Progenitor cell of endocrine pancreas (in vitro differentiated cells): ENCODE results near the gene DNAJC7. TPM values are rescaled to one million over a fixed set of nuclear protein-coding genes. Genes with fewer than 3 reads are reported as not detected.

Experiments used
- DNase-seq: peaks from one replicate; pipeline ENCODE4 v3.0.0; 2021; ENCODE audit warnings: low spot score; ENCODE audit not compliant: unreplicated experiment
- H3K27ac Mint-ChIP-seq: 2 replicates; pipeline ENCODE4 v1.8.0; 2021; ENCODE audit warnings: mild to moderate bottlenecking, moderate library complexity, mixed read lengths
- H3K27me3 Mint-ChIP-seq: 2 replicates; pipeline ENCODE4 v1.8.0; 2021; ENCODE audit warnings: mixed read lengths
- H3K36me3 Mint-ChIP-seq: 2 replicates; pipeline ENCODE4 v1.8.0; 2022; ENCODE audit warnings: mixed read lengths; ENCODE audit not compliant: insufficient read depth
- H3K4me1 Mint-ChIP-seq: 2 replicates; pipeline ENCODE4 v1.8.0; 2021; ENCODE audit warnings: low read depth, mixed read lengths
- H3K4me3 Mint-ChIP-seq: 2 replicates; pipeline ENCODE4 v1.8.0; 2021; ENCODE audit warnings: low read depth, mild to moderate bottlenecking, moderate library complexity, mixed read lengths
- H3K9me3 Mint-ChIP-seq: 2 replicates; pipeline ENCODE4 v1.8.0; 2021; ENCODE audit warnings: low read depth, mixed read lengths
- CTCF ChIP-seq: fragments of 200-600 bp; sonication (generic); IDR thresholded peaks from one replicate; pipeline ENCODE4 v1.5.0; 2021; ENCODE audit warnings: antibody characterized with exemption, mild to moderate bottlenecking; ENCODE audit not compliant: unreplicated experiment
- total RNA-seq: library from RNA; stranded (reverse); gene quantifications from 2 replicates; pipeline ENCODE4 v1.2.1, GENCODE V29; 2021

The DNAJC7 gene
- total RNA-seq, 1 donor from 2014 or later, result 117 TPM

- Mint-ChIP-seq H3K9me3 (no peaks in the 10 kb centered on the region), H3K27me3 (peaks cover 47% of the 10 kb centered on the region), H3K27ac (no peak overlapping the region), H3K4me1 (peaks cover 16% of the 10 kb centered on the region), H3K4me3 (peak overlapping the region; percentile 14), H3K36me3 (no peaks in the 10 kb centered on the region)
- no peak for DNase-seq
- TF ChIP-seq CTCF, result no peak
Measured at GRCh38 chr17:42053731-42054500, 36.7 kb upstream of the DNAJC7 start.

GRCh38 chr17:42052346-42052877 is 35.2 kb upstream of the DNAJC7 start:
- peaks cover 47% of the 10 kb centered on the region for H3K27me3 Mint-ChIP-seq
- peaks cover 1% of the 10 kb centered on the region for H3K36me3 Mint-ChIP-seq
- H3K4me1 Mint-ChIP-seq, result peaks cover 16% of the 10 kb centered on the region
- TF ChIP-seq CTCF, result no peak
- no peaks in the 10 kb centered on the region for H3K9me3 Mint-ChIP-seq
- no peak for DNase-seq
- H3K27ac Mint-ChIP-seq, result no peak overlapping the region
- H3K4me3 Mint-ChIP-seq, result no peak overlapping the region

- no peak for DNase-seq
- Mint-ChIP-seq H3K4me3 (peak overlapping the region; percentile 80), H3K27ac (no peak overlapping the region), H3K36me3 (peaks cover 1% of the 10 kb centered on the region), H3K4me1 (peaks cover 16% of the 10 kb centered on the region), H3K9me3 (no peaks in the 10 kb centered on the region), H3K27me3 (peaks cover 47% of the 10 kb centered on the region)
- no peak for TF ChIP-seq CTCF
Measured at GRCh38 chr17:42051645-42052044, 34.4 kb upstream of the DNAJC7 start.

DNA sequence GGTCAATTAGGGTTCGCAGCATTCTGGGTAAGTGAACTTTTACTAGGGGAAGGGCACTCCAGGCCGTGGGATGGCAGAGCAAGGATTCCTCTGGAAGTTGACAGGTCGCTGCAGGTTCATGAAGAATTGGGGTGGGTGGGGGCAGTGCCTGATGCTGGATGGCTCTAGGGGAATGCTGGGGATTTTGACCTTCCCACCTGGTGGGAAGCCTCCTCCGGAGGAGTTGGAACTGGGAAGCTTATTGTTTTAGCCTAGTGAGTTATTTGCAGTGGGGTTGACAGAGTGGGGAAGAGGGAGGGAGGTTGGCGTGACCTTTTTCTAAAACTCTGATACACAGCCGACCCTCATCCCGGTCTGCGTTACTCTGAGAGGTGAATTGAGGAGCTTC is 33.8 kb upstream of the DNAJC7 start:
- TF ChIP-seq CTCF, result no peak
- DNase-seq, result no peak
- Mint-ChIP-seq H3K36me3 (peaks cover 1% of the 10 kb centered on the region), H3K4me1 (peaks cover 16% of the 10 kb centered on the region), H3K27me3 (peaks cover 46% of the 10 kb centered on the region), H3K4me3 (peak overlapping the region; percentile 80), H3K27ac (no peak overlapping the region), H3K9me3 (no peaks in the 10 kb centered on the region)

DNA sequence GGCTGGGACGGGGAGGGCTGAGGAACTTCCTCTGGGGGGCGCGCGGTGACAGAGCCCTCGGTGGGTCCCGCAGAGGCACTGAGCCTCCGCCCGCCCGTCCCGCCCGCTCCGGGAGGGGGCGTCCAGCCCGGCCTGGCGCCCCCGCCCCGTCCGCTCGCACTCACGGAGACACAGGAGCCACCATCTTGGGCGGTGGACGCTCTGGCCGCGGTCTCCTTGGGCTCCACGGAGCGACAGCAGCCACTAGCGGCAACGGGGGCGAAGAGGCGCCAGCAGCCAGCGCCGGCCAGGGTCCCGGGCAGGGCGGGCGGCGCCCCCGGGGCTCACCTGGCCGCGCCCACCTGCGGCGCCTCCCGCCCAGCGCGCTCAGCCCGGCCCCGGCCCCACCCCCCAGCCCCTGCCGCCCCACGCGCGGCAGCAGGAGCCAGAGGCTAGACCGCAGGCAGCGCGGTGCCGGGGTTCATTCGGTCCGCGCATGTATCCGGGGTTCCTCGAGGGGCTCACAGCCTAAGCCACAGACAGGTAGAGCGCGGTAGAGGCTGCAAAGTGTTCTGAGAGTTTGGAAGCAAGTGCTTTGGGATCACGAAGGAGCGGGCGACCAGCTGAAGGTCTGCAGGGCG is 33.3 kb upstream of the DNAJC7 start, which contains the start of gene C17orf113:
C17orf113 (minus strand) TSS at position 209 of the 620 bp plus-strand sequence. CDS start 7,225 bp downstream, outside the sequence.
- H3K27ac Mint-ChIP-seq, result peak within 1 kb of the TSS; percentile 90
- peak; percentile 70 for DNase-seq
- peaks cover 16% of the 10 kb centered on the region for H3K4me1 Mint-ChIP-seq
- peak within 1 kb of the TSS; percentile 86 for H3K4me3 Mint-ChIP-seq
- peaks cover 1% of the 10 kb centered on the region for H3K36me3 Mint-ChIP-seq
- H3K27me3 Mint-ChIP-seq, result peaks cover 42% of the 10 kb centered on the region
- no peaks in the 10 kb centered on the region for H3K9me3 Mint-ChIP-seq
- peak; percentile 61 for TF ChIP-seq CTCF
